ENCODE measurements around the gene HOXC11. TPM values are rescaled to one million over a fixed set of nuclear protein-coding genes. Genes with fewer than 3 reads are reported as not detected.
A peak's percentile ranks its signal among the peaks of the same experiment; 100 is the strongest.

Gene HOXC11
- total RNA-seq, 3 donors from 2014 or later (not counting 1 experiment from before 2014, with no cell fraction given): not detected

GRCh38 chr12:53958128-53958527, 14.8 kb upstream of the HOXC11 start:
- no peak overlapping the region for H3K27ac ChIP-seq (ENCODE audit: low read length)
- Mint-ChIP-seq H3K36me3 (peaks cover 11% of the 10 kb centered on the region), H3K27ac (no peak overlapping the region), H3K4me3 (no peak overlapping the region), H3K9me3 (no peaks in the 10 kb centered on the region), H3K4me1 (peaks cover 25% of the 10 kb centered on the region in 2 donors), H3K27me3 (ENCODE audit: low read depth in 2 of 2) (peaks cover 74 to 84% of the 10 kb centered on the region in 2 donors)
- no peaks in the 10 kb centered on the region for H3K36me3 ChIP-seq (ENCODE audit: control insufficient read depth, insufficient read depth, low read length)
- peaks cover 40% of the 10 kb centered on the region for H3K4me1 ChIP-seq (ENCODE audit: control insufficient read depth, insufficient read depth, low read length)
- H3K4me3 ChIP-seq (ENCODE audit: low read length): no peak overlapping the region
- 25% methylated on average over 3 of the region's 3 CpGs for WGBS (ENCODE audit: insufficient coverage)
- H3K27me3 ChIP-seq (ENCODE audit: control insufficient read depth, insufficient read depth, low read length): peaks cover 95% of the 10 kb centered on the region
- DNase-seq (no peak), ATAC-seq (no peak)
- TF ChIP-seq, protein P1, sequence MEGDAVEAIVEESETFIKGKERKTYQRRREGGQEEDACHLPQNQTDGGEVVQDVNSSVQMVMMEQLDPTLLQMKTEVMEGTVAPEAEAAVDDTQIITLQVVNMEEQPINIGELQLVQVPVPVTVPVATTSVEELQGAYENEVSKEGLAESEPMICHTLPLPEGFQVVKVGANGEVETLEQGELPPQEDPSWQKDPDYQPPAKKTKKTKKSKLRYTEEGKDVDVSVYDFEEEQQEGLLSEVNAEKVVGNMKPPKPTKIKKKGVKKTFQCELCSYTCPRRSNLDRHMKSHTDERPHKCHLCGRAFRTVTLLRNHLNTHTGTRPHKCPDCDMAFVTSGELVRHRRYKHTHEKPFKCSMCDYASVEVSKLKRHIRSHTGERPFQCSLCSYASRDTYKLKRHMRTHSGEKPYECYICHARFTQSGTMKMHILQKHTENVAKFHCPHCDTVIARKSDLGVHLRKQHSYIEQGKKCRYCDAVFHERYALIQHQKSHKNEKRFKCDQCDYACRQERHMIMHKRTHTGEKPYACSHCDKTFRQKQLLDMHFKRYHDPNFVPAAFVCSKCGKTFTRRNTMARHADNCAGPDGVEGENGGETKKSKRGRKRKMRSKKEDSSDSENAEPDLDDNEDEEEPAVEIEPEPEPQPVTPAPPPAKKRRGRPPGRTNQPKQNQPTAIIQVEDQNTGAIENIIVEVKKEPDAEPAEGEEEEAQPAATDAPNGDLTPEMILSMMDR (IDR thresholded peaks at IDR 0.05): no peak
- intact Hi-C loops (cut with micrococcal nuclease): loop anchor here (5.0 kb wide), 2 partner anchors 39 to 324 kb away; partner anchors contain the start of genes CBX5 and HNRNPA1
- H3K9me3 ChIP-seq (ENCODE audit: control insufficient read depth, insufficient read depth, low read length): peaks cover 5% of the 10 kb centered on the region

DNA sequence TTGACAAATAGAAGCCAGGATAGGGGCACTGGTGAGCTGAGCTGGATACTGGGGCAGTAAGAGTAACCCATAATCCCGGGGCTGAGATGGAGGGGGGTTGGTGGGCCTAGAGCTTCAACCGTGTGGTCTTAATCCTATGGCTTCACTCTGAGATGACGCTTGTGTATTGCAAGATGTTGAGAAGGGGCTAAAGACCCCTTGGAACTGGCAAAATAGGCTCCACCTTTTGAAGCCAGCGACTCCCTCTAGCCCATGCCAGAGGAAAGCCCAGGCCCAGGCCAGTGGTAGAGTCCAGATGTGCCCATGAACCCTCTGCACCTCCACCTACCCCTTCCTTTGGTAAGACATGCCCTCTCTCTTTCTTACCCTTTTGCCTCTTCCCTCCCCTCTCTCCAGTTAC, 13.6 kb upstream of the HOXC11 start:
- 14% methylated on average over 4 of the region's 4 CpGs for WGBS (ENCODE audit: insufficient coverage)
- Mint-ChIP-seq H3K27me3 (ENCODE audit: low read depth in 2 of 2) (peaks cover 73 to 84% of the 10 kb centered on the region in 2 donors), H3K27ac (no peak overlapping the region), H3K4me1 (peaks cover 26 to 36% of the 10 kb centered on the region in 2 donors), H3K4me3 (peak overlapping the region; percentile 45), H3K36me3 (peaks cover 18% of the 10 kb centered on the region), H3K9me3 (no peaks in the 10 kb centered on the region)
- DNase-seq: no peak
- H3K27me3 ChIP-seq (ENCODE audit: control insufficient read depth, insufficient read depth, low read length): peaks cover 94% of the 10 kb centered on the region
- no peak for ATAC-seq
- H3K27ac ChIP-seq (ENCODE audit: low read length): no peak overlapping the region
- H3K4me1 ChIP-seq (ENCODE audit: control insufficient read depth, insufficient read depth, low read length): peaks cover 45% of the 10 kb centered on the region
- no peaks in the 10 kb centered on the region for H3K36me3 ChIP-seq (ENCODE audit: control insufficient read depth, insufficient read depth, low read length)
- no peak overlapping the region for H3K4me3 ChIP-seq (ENCODE audit: low read length)
- intact Hi-C loops (cut with micrococcal nuclease): loop anchor here (5.0 kb wide), 2 partner anchors 38 to 323 kb away; partner anchors contain the start of genes CBX5 and HNRNPA1
- TF ChIP-seq, protein P1 (IDR thresholded peaks at IDR 0.05): no peak
- peaks cover 5% of the 10 kb centered on the region for H3K9me3 ChIP-seq (ENCODE audit: control insufficient read depth, insufficient read depth, low read length)

DNA sequence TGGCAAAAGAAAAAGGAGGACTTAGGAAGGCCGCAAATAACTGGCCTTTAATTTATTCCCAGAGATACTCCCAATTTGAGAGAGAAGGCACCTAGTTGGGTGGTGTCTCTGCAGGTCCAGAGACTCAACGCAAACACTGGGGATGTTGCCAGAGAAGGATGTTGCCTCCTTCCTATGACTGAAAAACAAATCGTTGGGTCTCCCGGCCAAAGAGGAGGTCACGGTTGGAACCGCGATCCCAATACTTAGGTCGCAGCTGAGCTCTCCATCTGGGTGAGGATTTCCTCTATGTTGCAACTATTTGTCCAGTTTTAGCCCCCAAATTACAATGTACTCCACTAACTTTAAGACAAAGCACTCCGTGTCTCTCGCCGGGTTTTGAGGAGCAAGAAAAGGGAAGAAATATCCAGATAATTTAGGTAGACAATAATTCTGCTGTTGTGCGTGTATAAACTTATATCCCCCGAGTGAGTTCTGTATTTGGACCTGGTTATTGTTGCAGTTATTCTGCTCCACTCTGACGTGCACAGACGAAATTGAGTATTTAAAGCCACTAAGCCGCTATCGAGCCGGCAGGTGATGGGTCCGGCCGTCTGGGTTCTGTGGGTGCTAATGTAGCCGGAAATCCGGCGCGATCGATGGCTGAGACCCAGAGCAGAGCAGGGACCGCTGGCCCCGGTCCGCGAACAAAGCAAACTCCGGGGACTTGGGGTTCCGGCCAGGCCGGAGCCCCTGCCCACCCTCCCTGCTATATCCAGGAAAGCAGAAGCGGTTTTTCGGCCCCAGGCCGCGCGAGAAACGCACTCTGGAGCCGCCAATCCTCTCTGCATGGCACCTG, 12.5 kb upstream of the HOXC11 start:
- Mint-ChIP-seq H3K27ac (no peak overlapping the region), H3K9me3 (no peaks in the 10 kb centered on the region), H3K4me3 (peak overlapping the region; percentile 45), H3K4me1 (peaks cover 36 to 42% of the 10 kb centered on the region in 2 donors), H3K36me3 (peaks cover 18% of the 10 kb centered on the region), H3K27me3 (ENCODE audit: low read depth in 2 of 2) (peaks cover 73 to 95% of the 10 kb centered on the region in 2 donors)
- H3K27ac ChIP-seq (ENCODE audit: low read length): no peak overlapping the region
- peak in 1 of 3 donors; percentile 34 for ATAC-seq
- peaks cover 38% of the 10 kb centered on the region for H3K4me1 ChIP-seq (ENCODE audit: control insufficient read depth, insufficient read depth, low read length)
- DNase-seq: no peak
- peaks cover 2% of the 10 kb centered on the region for H3K9me3 ChIP-seq (ENCODE audit: control insufficient read depth, insufficient read depth, low read length)
- TF ChIP-seq, protein P1 (IDR thresholded peaks at IDR 0.05): no peak
- H3K27me3 ChIP-seq (ENCODE audit: control insufficient read depth, insufficient read depth, low read length): peaks cover 95% of the 10 kb centered on the region
- intact Hi-C loops (cut with micrococcal nuclease): no loop called here
- no peak overlapping the region for H3K4me3 ChIP-seq (ENCODE audit: low read length)
- no peaks in the 10 kb centered on the region for H3K36me3 ChIP-seq (ENCODE audit: control insufficient read depth, insufficient read depth, low read length)
- WGBS (ENCODE audit: insufficient coverage): 9% methylated on average over 39 of the region's 39 CpGs

Measured in natural killer cell (primary cell).